Measurements from ENCODE around the gene ALCAM.

The ALCAM gene

GRCh38 chr3:105327662-105328337 lies 38.9 kb upstream of the ALCAM start:
- no peak overlapping the region for H3K27ac ChIP-seq
- H3K9me3 ChIP-seq: no peaks in the 10 kb centered on the region
- H3K27me3 ChIP-seq: no peaks in the 10 kb centered on the region
- H3K4me1 ChIP-seq (ENCODE audit: control insufficient read depth in 1 of 2, insufficient read depth in 1 of 2, low read depth in 1 of 2, low read length in 1 of 2): peaks cover 0 to 8% of the 10 kb centered on the region in 2 experiments
- no peak for TF ChIP-seq CTCF (IDR thresholded peaks at IDR 0.05)
- no peak overlapping the region for H3K4me3 ChIP-seq (ENCODE audit: low read depth in 1 of 2, low read length in 1 of 2)
- no peaks in the 10 kb centered on the region for H3K36me3 ChIP-seq

GRCh38 chr3:105328338-105328730 lies 38.4 kb upstream of the ALCAM start:
- TF ChIP-seq CTCF (IDR thresholded peaks at IDR 0.05): no peak
- H3K27ac ChIP-seq: no peak overlapping the region
- no peaks in the 10 kb centered on the region for H3K27me3 ChIP-seq
- no peaks in the 10 kb centered on the region for H3K36me3 ChIP-seq
- H3K4me3 ChIP-seq (ENCODE audit: low read depth in 1 of 2, low read length in 1 of 2): no peak overlapping the region
- H3K9me3 ChIP-seq: no peaks in the 10 kb centered on the region
- peaks cover 0 to 8% of the 10 kb centered on the region in 2 experiments for H3K4me1 ChIP-seq (ENCODE audit: control insufficient read depth in 1 of 2, insufficient read depth in 1 of 2, low read depth in 1 of 2, low read length in 1 of 2)

- Histone ChIP-seq H3K36me3 (no peaks in the 10 kb centered on the region), H3K9me3 (no peaks in the 10 kb centered on the region), H3K27me3 (no peaks in the 10 kb centered on the region), H3K4me1 (ENCODE audit: control insufficient read depth in 1 of 2, insufficient read depth in 1 of 2, low read depth in 1 of 2, low read length in 1 of 2) (peaks cover 0 to 3% of the 10 kb centered on the region in 2 experiments), H3K4me3 (ENCODE audit: low read depth in 1 of 2, low read length in 1 of 2) (no peak overlapping the region), H3K27ac (no peak overlapping the region)
- no peak for TF ChIP-seq CTCF (IDR thresholded peaks at IDR 0.05)
These were observed 33.7 kb upstream of the ALCAM start for GRCh38 chr3:105332961-105333360.

GRCh38 chr3:105334138-105334882 lies 32.4 kb upstream of the ALCAM start:
- no peaks in the 10 kb centered on the region for H3K4me1 ChIP-seq (ENCODE audit: control insufficient read depth in 1 of 2, insufficient read depth in 1 of 2, low read depth in 1 of 2, low read length in 1 of 2)
- H3K27ac ChIP-seq: no peak overlapping the region
- no peak overlapping the region for H3K4me3 ChIP-seq (ENCODE audit: low read depth in 1 of 2, low read length in 1 of 2)
- no peak for TF ChIP-seq CTCF (IDR thresholded peaks at IDR 0.05)
- no peaks in the 10 kb centered on the region for H3K9me3 ChIP-seq
- no peaks in the 10 kb centered on the region for H3K27me3 ChIP-seq
- H3K36me3 ChIP-seq: no peaks in the 10 kb centered on the region

GRCh38 chr3:105339946-105340345 lies 26.8 kb upstream of the ALCAM start:
- no peaks in the 10 kb centered on the region for H3K27me3 ChIP-seq
- H3K36me3 ChIP-seq: no peaks in the 10 kb centered on the region
- no peaks in the 10 kb centered on the region for H3K4me1 ChIP-seq (ENCODE audit: control insufficient read depth in 1 of 2, insufficient read depth in 1 of 2, low read depth in 1 of 2, low read length in 1 of 2)
- H3K27ac ChIP-seq: no peak overlapping the region
- no peak overlapping the region for H3K4me3 ChIP-seq (ENCODE audit: low read depth in 1 of 2, low read length in 1 of 2)
- TF ChIP-seq CTCF (IDR thresholded peaks at IDR 0.05): no peak
- H3K9me3 ChIP-seq: no peaks in the 10 kb centered on the region

Data from neutrophil (primary cell).